Erythroblast (primary cell): ENCODE results near the gene GPD2.

ENCODE experiments used
- GATA1 ChIP-seq: IDR thresholded peaks from 2 replicates; pipeline ENCODE4 v1.6.1; 2011; ENCODE audit warnings: low read depth, mild to moderate bottlenecking, control low read depth, low read length, moderate library complexity
- POLR2A ChIP-seq: IDR thresholded peaks from 2 replicates; pipeline ENCODE4 v1.6.1; 2011; ENCODE audit warnings: mild to moderate bottlenecking, low read length

DNA sequence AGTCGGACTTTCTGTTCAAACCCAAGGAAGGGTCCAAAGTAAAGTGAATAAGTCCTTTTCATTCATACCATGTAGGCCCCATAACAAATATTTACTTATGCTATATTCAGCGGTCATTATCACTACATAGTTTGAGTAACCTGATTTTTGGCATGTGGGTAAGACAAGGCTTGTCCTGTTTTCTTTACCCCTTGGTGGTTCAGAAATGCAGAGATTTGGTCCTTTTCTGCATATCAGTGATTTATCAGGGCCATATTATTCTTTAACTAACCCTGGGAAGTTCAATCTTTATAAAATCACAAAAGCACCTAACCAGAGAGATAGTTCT is 157.4 kb downstream of the GPD2 start:
- TF ChIP-seq POLR2A, result no peak
- TF ChIP-seq GATA1, result no peak
